ENCODE data around the gene CLEC19A. TPM values are rescaled to one million over a fixed set of nuclear protein-coding genes. Genes with fewer than 3 reads are reported as not detected.

CLEC19A gene
- total RNA-seq, 4 donors from 2014 or later: not detected

DNA sequence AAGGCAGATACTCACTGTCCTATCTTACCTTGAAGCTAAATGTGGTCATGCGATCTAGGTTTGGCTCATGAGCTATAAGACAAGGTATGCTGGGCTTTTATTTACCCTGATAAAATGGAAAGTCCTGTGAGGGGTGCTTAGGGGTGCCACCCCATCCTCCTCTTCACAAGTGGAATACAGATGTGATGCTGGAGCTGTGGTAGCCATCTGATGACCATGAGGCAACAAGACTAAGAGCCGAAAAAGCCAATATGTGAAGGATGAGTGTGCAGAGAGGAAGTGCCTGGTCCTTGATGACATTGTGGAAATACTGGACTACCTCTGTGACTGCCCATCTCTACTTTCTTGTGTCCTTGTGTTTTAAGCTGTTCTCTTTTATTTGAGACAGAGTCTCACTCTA is 74.0 kb downstream of the CLEC19A start:
- Histone ChIP-seq H3K4me1 (no peaks in the 10 kb centered on the region), H3K27me3 (no peaks in the 10 kb centered on the region), H3K4me3 (no peak overlapping the region), H3K36me3 (no peaks in the 10 kb centered on the region), H3K9me3 (no peaks in the 10 kb centered on the region), H3K27ac (no peak overlapping the region)
- TF ChIP-seq CTCF (IDR thresholded peaks at IDR 0.05) (no peak), POLR2A (IDR thresholded peaks at IDR 0.05) (no peak)
- no peak for DNase-seq

Other genes starting within 250 kb of the CLEC19A start
- gene COQ7, start 218.1 kb upstream of the CLEC19A start, total RNA-seq: 10 to 100 TPM; 16.5 to 29.1 (median 20.6) TPM
- 10 to 100 TPM; 23.6 to 38.9 (median 32.5) TPM for gene ITPRIPL2, start 171.8 kb upstream of the CLEC19A start, total RNA-seq
- 10 to 100 TPM in 2 of 4 donors, 1 to 10 TPM in 2; 4.2 to 30.5 (median 9.6) TPM for gene SYT17, start 117.5 kb upstream of the CLEC19A start, total RNA-seq
- 100 to 1,000 TPM in 3 of 4 donors, 10 to 100 TPM in 1; 26.4 to 218 (median 175) TPM for gene TMC5, start 132.2 kb downstream of the CLEC19A start, total RNA-seq
- gene GDE1, start 236.4 kb downstream of the CLEC19A start, total RNA-seq: 10 to 100 TPM; 39.6 to 82.8 (median 59.4) TPM
- gene CCP110, start 238.2 kb downstream of the CLEC19A start, total RNA-seq: 10 to 100 TPM; 12.4 to 21.5 (median 15.6) TPM